ENCODE results near the gene ARHGEF33.

DNA sequence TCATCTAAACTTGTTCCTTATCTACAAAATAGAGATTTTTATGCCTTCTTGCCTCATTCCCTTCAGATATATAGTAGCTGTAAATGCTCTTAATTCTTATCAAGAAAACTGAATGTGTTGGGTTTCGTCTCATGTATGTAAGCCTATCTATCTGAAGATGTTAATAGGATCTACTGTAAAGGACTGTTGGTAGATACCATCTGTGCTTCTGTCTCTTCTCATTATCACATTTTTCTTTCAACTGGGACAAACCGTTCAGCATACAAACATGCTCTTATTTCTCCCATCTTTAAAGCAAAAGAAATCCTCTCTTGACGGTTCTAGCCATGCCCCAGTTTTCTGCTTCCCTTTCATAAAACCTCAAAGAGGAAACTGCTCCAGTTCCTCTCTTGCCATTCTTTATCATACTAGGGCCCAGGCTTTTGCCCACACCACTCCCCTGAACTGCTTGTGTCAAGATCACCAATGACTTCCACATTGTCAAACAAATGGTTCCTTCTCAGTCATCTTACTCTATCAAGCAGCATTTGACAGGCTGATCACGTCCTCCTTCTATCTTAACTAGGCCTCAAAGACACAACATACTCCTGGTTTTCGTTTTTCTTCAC lies 88.7 kb downstream of the ARHGEF33 start:
- TF ChIP-seq EZH2 (IDR thresholded peaks at IDR 0.05; ENCODE audit: insufficient read depth, poor library complexity, severe bottlenecking) = no peak
- no peak for TF ChIP-seq EZH2phosphoT487 (IDR thresholded peaks at IDR 0.05; ENCODE audit: insufficient read depth, low read depth)

All from GM23248 (cell line).